NCI-H146 treated with DMSO at 0.1 percent for 48 hours (cell line): ENCODE measurements around the gene GDE1.

ENCODE experiments used
- DNase-seq: peaks from one replicate; lab custom pipeline; 2025; ENCODE audit not compliant: unreplicated experiment; lab: John Stamatoyannopoulos, UW

The GDE1 gene

GRCh38 chr16:19486750-19487325 lies 35.1 kb downstream of the GDE1 start:
- DNase-seq, result no peak

GRCh38 chr16:19486051-19486450 lies 35.8 kb downstream of the GDE1 start:
- no peak for DNase-seq

GRCh38 chr16:19485611-19486010 lies 36.3 kb downstream of the GDE1 start:
- no peak for DNase-seq

- DNase-seq, result no peak
Observed at GRCh38 chr16:19484096-19484495, 37.8 kb downstream of the GDE1 start.

- no peak for DNase-seq
Observed at GRCh38 chr16:19482291-19482690, 39.6 kb downstream of the GDE1 start.

- DNase-seq, result no peak
Observed at GRCh38 chr16:19481769-19482168, 40.1 kb downstream of the GDE1 start.

- DNase-seq, result no peak
Observed at GRCh38 chr16:19481296-19481695, 40.6 kb downstream of the GDE1 start.

GRCh38 chr16:19479302-19479721 lies 42.6 kb downstream of the GDE1 start:
- no peak for DNase-seq

- DNase-seq, result no peak
Observed at GRCh38 chr16:19478505-19478904, 43.4 kb downstream of the GDE1 start.

- DNase-seq, result no peak
Observed at GRCh38 chr16:19474617-19475016, 47.3 kb downstream of the GDE1 start.

GRCh38 chr16:19472482-19472881 lies 49.4 kb downstream of the GDE1 start:
- DNase-seq, result no peak

- no peak for DNase-seq
Observed at GRCh38 chr16:19468300-19468699, 53.6 kb downstream of the GDE1 start.

GRCh38 chr16:19463468-19464315 lies 58.2 kb downstream of the GDE1 start:
- DNase-seq, result peak; percentile 99

GRCh38 chr16:19460397-19460796 lies 61.5 kb downstream of the GDE1 start:
- no peak for DNase-seq

- DNase-seq, result no peak
Observed at GRCh38 chr16:19458722-19459379, 63.0 kb downstream of the GDE1 start.
